Natural killer cell (primary cell): Measurements from ENCODE around the gene TLR9. TPM values are rescaled to one million over a fixed set of nuclear protein-coding genes. Genes with fewer than 3 reads are reported as not detected.

Source experiments
- ATAC-seq, 3 donors: fragments of 150-1000 bp in 2 of 3; fragments of 200-7000 bp in 1 of 3; cut with Tn5 transposase; 1 replicate in 1 of 3; 2 replicates in 2 of 3; pipeline ENCODE4 v1.10.0; 2021; ENCODE audit warnings: mild to moderate bottlenecking in 2 of 3, moderate library complexity in 2 of 3
- DNase-seq, 2 donors: peaks; one replicate each; pipeline versions ENCODE4 v3.0.0 to v3.0.0-alpha.2; 2013 to 2021; ENCODE audit warnings: mixed read lengths in 1 of 2
- H3K27ac ChIP-seq: one replicate; pipeline ENCODE4 v1.5.1; 2013; ENCODE audit warnings: mild to moderate bottlenecking, low read length
- H3K27me3 ChIP-seq: one replicate; pipeline ENCODE4 v1.6.1; 2013; ENCODE audit warnings: low read length; ENCODE audit not compliant: control insufficient read depth, insufficient read depth
- H3K36me3 ChIP-seq: one replicate; pipeline ENCODE4 v1.6.1; 2013; ENCODE audit warnings: low read length; ENCODE audit not compliant: control insufficient read depth, insufficient read depth
- H3K4me1 ChIP-seq: one replicate; pipeline ENCODE4 v1.6.1; 2013; ENCODE audit warnings: low read length; ENCODE audit not compliant: control insufficient read depth, insufficient read depth
- H3K4me3 ChIP-seq: one replicate; pipeline ENCODE4 v1.5.1; 2013; ENCODE audit warnings: low read length
- H3K9me3 ChIP-seq: one replicate; pipeline ENCODE4 v1.6.1; 2013; ENCODE audit warnings: low read length; ENCODE audit not compliant: control insufficient read depth, insufficient read depth
- H3K27ac Mint-ChIP-seq, 2 donors: one replicate each; pipeline ENCODE4 v1.8.0; 2022; ENCODE audit warnings: mild to moderate bottlenecking in 2 of 2, mixed read lengths in 2 of 2, moderate library complexity in 1 of 2
- H3K27me3 Mint-ChIP-seq, 2 donors: one replicate each; pipeline ENCODE4 v1.8.0; 2022; ENCODE audit warnings: low read depth in 2 of 2, mixed read lengths in 2 of 2
- H3K36me3 Mint-ChIP-seq: one replicate; pipeline ENCODE4 v1.8.0; 2022; ENCODE audit warnings: mixed read lengths
- H3K4me1 Mint-ChIP-seq, 2 donors: one replicate each; pipeline ENCODE4 v1.8.0; 2022; ENCODE audit warnings: mixed read lengths in 2 of 2
- H3K4me3 Mint-ChIP-seq: one replicate; pipeline ENCODE4 v1.8.0; 2022; ENCODE audit warnings: mild to moderate bottlenecking, moderate library complexity, mixed read lengths
- H3K9me3 Mint-ChIP-seq, 2 donors: one replicate each; pipeline ENCODE4 v1.8.0; 2022; ENCODE audit warnings: mixed read lengths in 2 of 2
- CTCF ChIP-seq: fragments of 200-600 bp; IDR thresholded peaks from one replicate; pipeline ENCODE4 v1.8.0; 2022; ENCODE audit warnings: antibody characterized with exemption
- WGBS: methylation state at CpG from one replicate; pipeline ENCODE4 v1.1.7; 2013; ENCODE audit warnings: missing lambda C conversion rate; ENCODE audit not compliant: insufficient coverage; 5-methylcytosine and 5-hydroxymethylcytosine counted together
- intact Hi-C: fragments of 100-400 bp; cut with micrococcal nuclease; formaldehyde crosslinking; loops from one replicate; pipeline ENCODE4 v1.14.2; 2022
- total RNA-seq, 4 donors: library from RNA; stranded (reverse); fragments of 120-200 nt in 1 of 4; gene quantifications; one replicate each; pipeline versions ENCODE4 v1.2.3 to v1.2.4, GENCODE V29; 2013 to 2022

The TLR9 gene
- total RNA-seq, 3 donors from 2014 or later (not counting 1 experiment from before 2014, with no cell fraction given) = 0.20 to 0.21 TPM; not detected in 1

- Mint-ChIP-seq H3K4me1 (peaks cover 21 to 35% of the 10 kb centered on the region in 2 donors), H3K9me3 (no peaks in the 10 kb centered on the region), H3K4me3 (no peak overlapping the region), H3K27me3 (no peaks in the 10 kb centered on the region), H3K27ac (peak overlapping the region; percentile 96 to 98), H3K36me3 (no peaks in the 10 kb centered on the region)
- Histone ChIP-seq H3K4me1 (peaks cover 28% of the 10 kb centered on the region), H3K36me3 (no peaks in the 10 kb centered on the region), H3K27me3 (no peaks in the 10 kb centered on the region), H3K4me3 (no peak overlapping the region), H3K9me3 (no peaks in the 10 kb centered on the region), H3K27ac (no peak overlapping the region)
- no peak for DNase-seq
- TF ChIP-seq CTCF = no peak
- 82% methylated on average over 10 of the region's 10 CpGs for WGBS
- ATAC-seq = no peak
- intact Hi-C loops = no loop called here
These were observed 29.6 kb downstream of the TLR9 start for GRCh38 chr3:52195823-52196331.

- Histone ChIP-seq H3K4me3 (no peak overlapping the region), H3K4me1 (peaks cover 24% of the 10 kb centered on the region), H3K27ac (no peak overlapping the region), H3K36me3 (no peaks in the 10 kb centered on the region), H3K9me3 (no peaks in the 10 kb centered on the region), H3K27me3 (no peaks in the 10 kb centered on the region)
- no peak for TF ChIP-seq CTCF
- no peaks in the 10 kb centered on the region for H3K27me3 Mint-ChIP-seq
- H3K27ac Mint-ChIP-seq = peak overlapping the region in 1 of 2 donors; percentile 98
- no peak for ATAC-seq
- H3K9me3 Mint-ChIP-seq = no peaks in the 10 kb centered on the region
- intact Hi-C loops = no loop called here
- H3K4me1 Mint-ChIP-seq = peaks cover 21 to 32% of the 10 kb centered on the region in 2 donors
- H3K36me3 Mint-ChIP-seq = no peaks in the 10 kb centered on the region
- no peak for DNase-seq
- no peak overlapping the region for H3K4me3 Mint-ChIP-seq
- 95% methylated on average over 2 of the region's 3 CpGs for WGBS
These were observed 30.2 kb downstream of the TLR9 start for GRCh38 chr3:52195291-52195597.

GRCh38 chr3:52194485-52195290, 30.8 kb downstream of the TLR9 start:
- H3K27me3 Mint-ChIP-seq = no peaks in the 10 kb centered on the region
- intact Hi-C loops = no loop called here
- no peaks in the 10 kb centered on the region for H3K9me3 Mint-ChIP-seq
- peaks cover 21 to 28% of the 10 kb centered on the region in 2 donors for H3K4me1 Mint-ChIP-seq
- DNase-seq = no peak
- WGBS = 95% methylated on average over 7 of the region's 14 CpGs
- no peaks in the 10 kb centered on the region for H3K9me3 ChIP-seq
- H3K4me3 ChIP-seq = no peak overlapping the region
- TF ChIP-seq CTCF = no peak
- no peaks in the 10 kb centered on the region for H3K36me3 Mint-ChIP-seq
- H3K27ac ChIP-seq = no peak overlapping the region
- peaks cover 24% of the 10 kb centered on the region for H3K4me1 ChIP-seq
- H3K27ac Mint-ChIP-seq = no peak overlapping the region
- no peak overlapping the region for H3K4me3 Mint-ChIP-seq
- no peak for ATAC-seq
- no peaks in the 10 kb centered on the region for H3K27me3 ChIP-seq
- no peaks in the 10 kb centered on the region for H3K36me3 ChIP-seq
